ENCODE measurements around the gene GAGE12J. TPM values are rescaled to one million over a fixed set of nuclear protein-coding genes. Genes with fewer than 3 reads are reported as not detected.
"Not testable (repeated sequence)": the region's sequence is repeated elsewhere in the genome, so short reads cannot be mapped to it uniquely, and the experiment has no call there.

GAGE12J gene
- total RNA-seq, 1 donor from 2014 or later = not detected

- intact Hi-C loops (cut with DNase I); H3K4me3 ChIP-seq; H3K9me3 ChIP-seq; H3K36me3 ChIP-seq; H3K27me3 ChIP-seq; H3K4me1 ChIP-seq; ATAC-seq; H3K27ac ChIP-seq: not testable (repeated sequence)
- peak; percentile 73 for DNase-seq
Measured at GRCh38 chrX:49331841-49332240, 10.0 kb downstream of the GAGE12J start.

DNA sequence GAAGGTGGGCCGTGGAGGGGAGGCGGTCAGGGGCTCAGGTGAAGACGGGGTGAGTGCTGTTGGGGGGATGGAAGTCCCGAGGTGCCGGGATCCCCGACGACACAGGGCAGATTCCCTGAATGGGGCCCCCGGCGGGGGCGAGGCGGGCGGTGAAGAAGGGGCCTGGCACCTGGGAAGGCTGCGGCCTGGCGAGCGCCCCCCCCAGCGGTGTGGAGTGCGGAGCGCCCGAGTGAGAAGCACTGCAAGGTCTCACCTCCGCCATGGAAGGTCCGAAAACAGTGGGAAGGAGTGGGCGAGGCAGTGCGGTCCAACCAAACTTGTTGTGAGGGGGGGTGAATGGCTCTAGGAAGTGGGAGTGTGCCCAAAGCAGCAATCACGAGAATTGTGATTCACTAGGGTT lies 19.6 kb downstream of the GAGE12J start:
- H3K27ac ChIP-seq; H3K36me3 ChIP-seq; H3K4me3 ChIP-seq; H3K27me3 ChIP-seq; intact Hi-C loops (cut with DNase I); DNase-seq; H3K4me1 ChIP-seq; H3K9me3 ChIP-seq; ATAC-seq: not testable (repeated sequence)

DNA sequence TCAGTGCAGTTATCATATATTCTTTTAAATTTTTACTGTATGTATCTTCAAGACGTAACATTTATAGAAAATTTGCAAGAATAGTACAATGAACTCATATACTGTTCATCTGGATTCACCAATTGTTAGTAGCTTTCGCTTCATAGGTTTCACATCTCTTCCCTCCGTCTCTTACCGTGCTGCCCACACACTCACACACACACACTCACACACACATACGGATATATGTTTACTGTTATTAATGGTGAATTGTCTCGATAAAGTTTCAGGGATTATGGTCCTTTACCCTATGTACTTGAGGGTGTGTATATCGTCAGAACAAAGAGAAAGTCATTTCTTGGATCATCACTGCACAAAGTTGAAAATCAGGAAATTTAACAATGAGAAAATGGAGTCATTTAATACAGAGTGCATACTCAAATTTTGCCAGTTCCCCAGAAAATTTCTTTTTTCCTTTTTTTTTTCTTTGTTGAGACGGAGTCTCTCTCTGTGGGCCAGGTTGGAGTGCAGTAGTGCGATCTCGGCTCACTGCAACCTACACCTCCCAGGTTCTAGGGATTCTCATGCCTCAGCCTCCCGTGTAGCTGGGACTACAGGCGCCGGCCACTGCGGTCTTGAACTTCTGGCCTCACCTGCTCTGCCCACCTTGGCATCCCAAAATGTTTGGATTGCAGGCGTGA lies 22.8 kb downstream of the GAGE12J start:
- H3K36me3 ChIP-seq; intact Hi-C loops (cut with DNase I); ATAC-seq; H3K9me3 ChIP-seq; DNase-seq; H3K4me3 ChIP-seq; H3K27ac ChIP-seq; H3K27me3 ChIP-seq; H3K4me1 ChIP-seq: not testable (repeated sequence)

DNA sequence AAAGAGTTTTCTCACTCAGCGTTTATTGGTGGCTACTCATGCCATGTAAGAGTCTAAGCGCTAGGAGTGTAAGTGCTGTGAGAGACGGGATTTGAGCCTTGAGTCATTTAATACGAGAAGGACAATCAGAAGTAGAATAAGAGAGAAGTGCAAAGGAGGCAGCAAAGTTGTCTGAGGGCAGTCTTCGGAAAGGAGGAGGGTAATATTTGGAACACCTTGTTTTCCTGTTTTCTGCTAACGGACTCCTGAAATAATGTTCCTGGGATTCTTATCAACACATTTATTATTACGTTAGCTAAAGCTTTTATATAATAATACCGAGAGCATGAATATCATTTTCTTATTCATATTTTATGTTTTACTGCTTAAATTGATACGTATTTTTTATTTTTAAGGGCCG lies 23.6 kb downstream of the GAGE12J start:
- intact Hi-C loops (cut with DNase I) = not testable (repeated sequence)

DNA sequence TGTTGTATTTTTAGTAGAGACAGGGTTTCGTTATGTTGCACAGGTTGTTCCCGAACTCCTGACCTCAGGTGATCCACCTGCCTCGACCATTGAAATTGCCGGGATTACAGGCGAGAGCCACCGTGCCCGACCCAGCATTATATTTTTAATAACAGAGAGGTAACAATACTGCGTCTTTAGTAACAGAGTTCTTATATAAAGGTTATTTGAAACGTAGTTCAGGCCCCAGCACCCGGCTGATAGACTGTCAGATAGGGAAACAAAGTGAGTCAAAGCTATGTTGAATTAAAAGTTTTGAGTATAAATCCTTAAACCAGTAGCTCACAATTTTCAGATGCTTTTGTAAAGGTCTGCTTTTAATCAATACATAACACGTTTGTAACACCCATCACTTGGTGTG lies 24.3 kb downstream of the GAGE12J start:
- H3K4me1 ChIP-seq; DNase-seq; H3K27me3 ChIP-seq; H3K4me3 ChIP-seq; H3K36me3 ChIP-seq; intact Hi-C loops (cut with DNase I); ATAC-seq; H3K27ac ChIP-seq; H3K9me3 ChIP-seq: not testable (repeated sequence)

More for the DNA sequence above, 23.6 kb downstream of the GAGE12J start:
- H3K36me3 ChIP-seq, DNase-seq, H3K27ac ChIP-seq, H3K9me3 ChIP-seq, H3K4me1 ChIP-seq, H3K27me3 ChIP-seq, ATAC-seq, H3K4me3 ChIP-seq: not testable (repeated sequence)

Other genes with a start within 250 kb of the GAGE12J start
- gene PRAF2, start 248.0 kb upstream of the GAGE12J start, total RNA-seq = 17.3 TPM
- gene WDR45, start 242.2 kb upstream of the GAGE12J start, total RNA-seq = 63.2 TPM
- 19.3 TPM for gene GPKOW, start 198.3 kb upstream of the GAGE12J start, total RNA-seq
- 7.1 TPM for gene MAGIX, start 159.3 kb upstream of the GAGE12J start, total RNA-seq
- gene PLP2, start 150.1 kb upstream of the GAGE12J start, total RNA-seq = 90.9 TPM
- gene PRICKLE3, start 135.7 kb upstream of the GAGE12J start, total RNA-seq = 16.4 TPM
- 3.5 TPM for gene SYP, start 121.8 kb upstream of the GAGE12J start, total RNA-seq
- gene CACNA1F, start 88.7 kb upstream of the GAGE12J start, total RNA-seq = 1.4 TPM
- gene CCDC22, start 86.6 kb upstream of the GAGE12J start, total RNA-seq = 17.4 TPM
- 0.35 TPM for gene FOXP3, start 57.3 kb upstream of the GAGE12J start, total RNA-seq
- gene PPP1R3F, start 52.2 kb upstream of the GAGE12J start, total RNA-seq = 6.0 TPM
- not detected for gene GAGE10, start 18.4 kb upstream of the GAGE12J start, total RNA-seq
- gene GAGE13, start 9.5 kb downstream of the GAGE12J start, total RNA-seq = not detected
- not detected for gene GAGE12C, start 210.1 kb downstream of the GAGE12J start, total RNA-seq
- gene GAGE12D, start 219.7 kb downstream of the GAGE12J start, total RNA-seq = not detected
- gene GAGE12E, start 229.3 kb downstream of the GAGE12J start, total RNA-seq = not detected
- gene GAGE12F, start 238.8 kb downstream of the GAGE12J start, total RNA-seq = not detected
- gene GAGE12G, start 248.4 kb downstream of the GAGE12J start, total RNA-seq = not detected